KOPT-K1 (cell line): ENCODE measurements around the gene KCNJ5.

Experiments used
- H3K27ac ChIP-seq: fragments of 200-600 bp; sonication (generic); 2 replicates; pipeline ENCODE4 v1.5.1; 2016; ENCODE audit warnings: antibody characterized with exemption, mild to moderate bottlenecking, low read depth, low read length; ENCODE audit not compliant: poor library complexity, severe bottlenecking
- H3K36me3 ChIP-seq: fragments of 200-600 bp; sonication (generic); 2 replicates; pipeline ENCODE4 v1.5.1; 2017; ENCODE audit warnings: antibody characterized with exemption, mild to moderate bottlenecking, low read length, moderate library complexity; ENCODE audit not compliant: insufficient read depth
- H3K9me3 ChIP-seq: fragments of 200-600 bp; sonication (generic); 2 replicates; pipeline ENCODE4 v1.5.1; 2017; ENCODE audit warnings: antibody characterized with exemption, low read length, mild to moderate bottlenecking; ENCODE audit not compliant: insufficient read depth, poor library complexity, severe bottlenecking

Gene KCNJ5

GRCh38 chr11:128862406-128862805 is 28.8 kb upstream of the KCNJ5 start:
- no peak overlapping the region for H3K27ac ChIP-seq
- no peaks in the 10 kb centered on the region for H3K36me3 ChIP-seq
- no peaks in the 10 kb centered on the region for H3K9me3 ChIP-seq

- Histone ChIP-seq H3K27ac (no peak overlapping the region), H3K36me3 (no peaks in the 10 kb centered on the region), H3K9me3 (no peaks in the 10 kb centered on the region)
These were observed 28.1 kb upstream of the KCNJ5 start for GRCh38 chr11:128862908-128863660.

GRCh38 chr11:128865490-128865889 is 25.7 kb upstream of the KCNJ5 start:
- no peaks in the 10 kb centered on the region for H3K36me3 ChIP-seq
- H3K27ac ChIP-seq = no peak overlapping the region
- H3K9me3 ChIP-seq = no peaks in the 10 kb centered on the region

GRCh38 chr11:128867277-128867676 is 23.9 kb upstream of the KCNJ5 start, which contains the start of gene KCNJ1:
TSS of gene KCNJ1 (minus strand) at chr11:128867296. CDS start at chr11:128840243, 27,053 bp downstream.
- no peak within 1 kb of the TSS for H3K27ac ChIP-seq
- no peaks in the 10 kb centered on the region for H3K9me3 ChIP-seq
- H3K36me3 ChIP-seq = no peaks in the 10 kb centered on the region

- H3K36me3 ChIP-seq = no peaks in the 10 kb centered on the region
- H3K27ac ChIP-seq = no peak overlapping the region
- no peaks in the 10 kb centered on the region for H3K9me3 ChIP-seq
These were observed 22.1 kb upstream of the KCNJ5 start for GRCh38 chr11:128868841-128869671.

- H3K27ac ChIP-seq = no peak overlapping the region
- H3K9me3 ChIP-seq = no peaks in the 10 kb centered on the region
- H3K36me3 ChIP-seq = no peaks in the 10 kb centered on the region
These were observed 20.0 kb upstream of the KCNJ5 start for GRCh38 chr11:128871168-128871610.

- Histone ChIP-seq H3K9me3 (no peaks in the 10 kb centered on the region), H3K27ac (no peak overlapping the region), H3K36me3 (no peaks in the 10 kb centered on the region)
These were observed 19.1 kb upstream of the KCNJ5 start for GRCh38 chr11:128872094-128872493.

GRCh38 chr11:128872594-128872993 is 18.6 kb upstream of the KCNJ5 start:
- H3K9me3 ChIP-seq = no peaks in the 10 kb centered on the region
- H3K27ac ChIP-seq = no peak overlapping the region
- no peaks in the 10 kb centered on the region for H3K36me3 ChIP-seq

- Histone ChIP-seq H3K27ac (no peak overlapping the region), H3K9me3 (no peaks in the 10 kb centered on the region), H3K36me3 (no peaks in the 10 kb centered on the region)
These were observed 16.7 kb upstream of the KCNJ5 start for GRCh38 chr11:128874427-128874826.

GRCh38 chr11:128876133-128876650 is 15.0 kb upstream of the KCNJ5 start:
- Histone ChIP-seq H3K27ac (no peak overlapping the region), H3K9me3 (no peaks in the 10 kb centered on the region), H3K36me3 (no peaks in the 10 kb centered on the region)

GRCh38 chr11:128877726-128878125 is 13.4 kb upstream of the KCNJ5 start:
- Histone ChIP-seq H3K36me3 (no peaks in the 10 kb centered on the region), H3K27ac (no peak overlapping the region), H3K9me3 (no peaks in the 10 kb centered on the region)

- Histone ChIP-seq H3K27ac (no peak overlapping the region), H3K36me3 (no peaks in the 10 kb centered on the region), H3K9me3 (no peaks in the 10 kb centered on the region)
These were observed 12.7 kb upstream of the KCNJ5 start for GRCh38 chr11:128878455-128878854.

- no peaks in the 10 kb centered on the region for H3K9me3 ChIP-seq
- H3K36me3 ChIP-seq = no peaks in the 10 kb centered on the region
- H3K27ac ChIP-seq = no peak overlapping the region
These were observed 11.3 kb upstream of the KCNJ5 start for GRCh38 chr11:128879817-128880216.

- Histone ChIP-seq H3K27ac (no peak overlapping the region), H3K9me3 (no peaks in the 10 kb centered on the region), H3K36me3 (no peaks in the 10 kb centered on the region)
These were observed 9.9 kb upstream of the KCNJ5 start for GRCh38 chr11:128881221-128881620.

GRCh38 chr11:128882451-128882850 is 8.7 kb upstream of the KCNJ5 start:
- Histone ChIP-seq H3K27ac (no peak overlapping the region), H3K36me3 (no peaks in the 10 kb centered on the region), H3K9me3 (no peaks in the 10 kb centered on the region)
